Sigmoid colon (tissue), 7 donors: ENCODE results near the gene RNF40. TPM values are rescaled to one million over a fixed set of nuclear protein-coding genes. Genes with fewer than 3 reads are reported as not detected.
A peak's percentile ranks its signal among the peaks of the same experiment; 100 is the strongest.

Source experiments
- DNase-seq: peaks from one replicate; pipeline ENCODE4 v3.0.0-alpha.2; 2019
- H3K27ac ChIP-seq, 4 donors: fragments of 200-600 bp; sonication (generic); one replicate each; pipeline ENCODE4 v1.5.1; 2016 to 2019; ENCODE audit warnings: mild to moderate bottlenecking in 1 of 4
- H3K27me3 ChIP-seq, 3 donors: fragments of 200-600 bp; sonication (generic); one replicate each; pipeline ENCODE4 v1.5.1; 2019; ENCODE audit warnings: mild to moderate bottlenecking in 1 of 3
- H3K36me3 ChIP-seq, 4 donors: fragments of 200-600 bp; sonication (generic); one replicate each; pipeline ENCODE4 v1.5.1; 2016 to 2019
- H3K4me1 ChIP-seq, 4 donors: fragments of 200-600 bp; sonication (generic); one replicate each; pipeline ENCODE4 v1.5.1; 2017 to 2019
- H3K4me3 ChIP-seq, 4 donors: fragments of 200-600 bp; sonication (generic); one replicate each; pipeline ENCODE4 v1.5.1; 2017 to 2019; ENCODE audit warnings: mild to moderate bottlenecking in 2 of 4, moderate library complexity in 1 of 4
- H3K9me3 ChIP-seq, 4 donors: fragments of 200-600 bp in 3 of 4; sonication (generic) in 3 of 4; one replicate each; pipeline versions ENCODE4 v1.5.1 to v1.6.1; 2013 to 2019
- EP300 ChIP-seq, 4 donors: sonication (generic); formaldehyde crosslinking; IDR thresholded peaks; one replicate each; pipeline ENCODE4 v1.6.1; 2017; ENCODE audit warnings: antibody characterized with exemption in 4 of 4
- POLR2A ChIP-seq, 2 donors: fragments of 450-650 bp; IDR thresholded peaks; one replicate each; pipeline ENCODE4 v1.6.1; 2016; ENCODE audit warnings: antibody characterized with exemption in 2 of 2, mild to moderate bottlenecking in 2 of 2, moderate library complexity in 2 of 2
- POLR2AphosphoS5 ChIP-seq, 4 donors: sonication (generic); formaldehyde crosslinking; IDR thresholded peaks; one replicate each; pipeline ENCODE4 v1.6.1; 2017; ENCODE audit warnings: antibody characterized with exemption in 4 of 4
- WGBS, 2 donors: extraction: QIAGEN DNeasy Blood & Tissue Kit; methylation state at CpG; one replicate each; pipeline ENCODE4 v1.1.7; 2013; 5-methylcytosine and 5-hydroxymethylcytosine counted together
- intact Hi-C: fragments of 100-400 bp; cut with DNase I; formaldehyde crosslinking; loops from one replicate; pipeline ENCODE4 v1.15.1; 2023
- polyA plus RNA-seq, 3 donors: library from polyadenylated mRNA; stranded (reverse); fragments of 200-250 nt; gene quantifications; one replicate each; pipeline ENCODE4 v1.2.3, GENCODE V29; 2013
- total RNA-seq, 4 donors: library from RNA; depleted of rRNA; stranded (reverse); fragments of >200 nt; gene quantifications; one replicate each; pipeline ENCODE4 v1.1.0, GENCODE V29; 2016
- TF ChIP-seq, protein P1 (sequence below), 4 experiments: fragments of 450-650 bp in 3 of 4; fragments of 200-600 bp in 1 of 4; IDR thresholded peaks; one replicate each; pipeline ENCODE4 v1.5.1; 2016 to 2019; ENCODE audit warnings: antibody characterized with exemption in 4 of 4, mild to moderate bottlenecking in 3 of 4, moderate library complexity in 2 of 4
- donor health status: healthy with polysubstance abuse.
- donor health status: Bipolar disorder and iron deficiency.
- donor health status: healthy.

Gene RNF40
- total RNA-seq (10 to 100 TPM; 48.1 to 53.9 (median 49.6) TPM), polyA plus RNA-seq (10 to 100 TPM; 34.8 to 79.3 (median 48.6) TPM)

DNA sequence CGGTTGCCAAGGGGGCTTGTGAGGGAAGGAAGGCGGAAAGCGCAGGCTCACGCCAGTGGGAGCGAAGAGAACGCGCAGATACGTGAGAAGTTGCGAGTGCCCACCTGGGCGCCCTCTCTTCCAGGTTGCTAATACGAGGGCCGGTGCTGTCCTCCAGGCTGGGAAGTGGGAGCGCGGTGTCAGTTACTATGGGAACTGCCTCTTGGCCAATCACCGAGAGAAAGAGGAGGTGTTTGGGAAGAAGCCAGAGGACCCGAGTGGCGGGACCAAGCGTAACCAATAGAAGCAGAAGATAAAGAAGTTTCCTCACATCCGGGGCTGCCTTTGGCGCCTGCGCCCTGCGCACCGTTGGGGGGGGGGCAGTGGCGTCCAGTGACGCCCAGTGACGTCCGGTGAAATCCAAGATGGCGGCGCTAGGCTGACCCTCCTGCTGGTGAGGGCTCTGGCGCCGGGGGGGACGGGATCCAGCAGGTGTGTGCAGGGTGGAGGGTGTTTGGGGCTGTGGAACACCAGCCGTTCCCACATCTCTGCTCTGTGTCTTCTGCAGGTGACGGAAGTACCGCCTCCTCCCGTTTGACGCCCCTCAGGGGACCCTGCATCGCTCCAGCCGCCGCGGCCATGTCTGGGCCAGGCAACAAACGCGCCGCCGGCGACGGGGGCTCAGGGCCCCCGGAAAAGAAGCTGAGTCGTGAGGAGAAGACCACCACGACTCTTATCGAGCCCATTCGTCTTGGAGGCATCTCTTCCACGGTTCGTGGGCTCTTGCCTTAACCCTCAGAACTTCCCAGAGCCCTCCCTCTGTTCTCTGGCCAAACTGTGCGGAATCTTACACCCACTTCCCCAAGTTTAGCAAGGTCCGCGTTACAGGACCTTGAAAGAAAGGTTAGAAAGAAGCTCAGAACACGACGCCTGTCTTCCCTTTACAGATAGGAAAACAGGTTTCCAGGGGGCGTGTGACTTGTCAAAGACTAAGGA, at the start of gene RNF40, which contains the start of gene CFAP119:
Gene RNF40, plus strand, starts transcription at position 395 of the 975 bp plus-strand sequence. Its CDS starts 224 bp downstream, at position 619.
Gene CFAP119, minus strand, starts transcription at position 135 of the 975 bp plus-strand sequence. CDS start 314 bp downstream, outside the sequence.
- Histone ChIP-seq H3K27me3 (no peaks in the 10 kb centered on the region), H3K36me3 (peaks cover 32 to 43% (median 36%) of the 10 kb centered on the region in 4 donors), H3K4me3 (peak within 1 kb of the TSS; percentile 75 to 95 (median 84)), H3K27ac (peak within 1 kb of the TSS; percentile 89 to 96 (median 92)), H3K9me3 (no peaks in the 10 kb centered on the region), H3K4me1 (peaks cover 0 to 33% (median 31%) of the 10 kb centered on the region in 4 donors)
- peak; percentile 99 for DNase-seq
- TF ChIP-seq POLR2AphosphoS5 (IDR thresholded peaks at IDR 0.05) (peak; percentile 94 to 98 (median 98)), EP300 (IDR thresholded peaks at IDR 0.05) (peak in 1 of 4 donors; percentile 31), POLR2A (IDR thresholded peaks at IDR 0.05) (peak; percentile 90 to 91)
- TF ChIP-seq, protein P1, sequence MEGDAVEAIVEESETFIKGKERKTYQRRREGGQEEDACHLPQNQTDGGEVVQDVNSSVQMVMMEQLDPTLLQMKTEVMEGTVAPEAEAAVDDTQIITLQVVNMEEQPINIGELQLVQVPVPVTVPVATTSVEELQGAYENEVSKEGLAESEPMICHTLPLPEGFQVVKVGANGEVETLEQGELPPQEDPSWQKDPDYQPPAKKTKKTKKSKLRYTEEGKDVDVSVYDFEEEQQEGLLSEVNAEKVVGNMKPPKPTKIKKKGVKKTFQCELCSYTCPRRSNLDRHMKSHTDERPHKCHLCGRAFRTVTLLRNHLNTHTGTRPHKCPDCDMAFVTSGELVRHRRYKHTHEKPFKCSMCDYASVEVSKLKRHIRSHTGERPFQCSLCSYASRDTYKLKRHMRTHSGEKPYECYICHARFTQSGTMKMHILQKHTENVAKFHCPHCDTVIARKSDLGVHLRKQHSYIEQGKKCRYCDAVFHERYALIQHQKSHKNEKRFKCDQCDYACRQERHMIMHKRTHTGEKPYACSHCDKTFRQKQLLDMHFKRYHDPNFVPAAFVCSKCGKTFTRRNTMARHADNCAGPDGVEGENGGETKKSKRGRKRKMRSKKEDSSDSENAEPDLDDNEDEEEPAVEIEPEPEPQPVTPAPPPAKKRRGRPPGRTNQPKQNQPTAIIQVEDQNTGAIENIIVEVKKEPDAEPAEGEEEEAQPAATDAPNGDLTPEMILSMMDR (IDR thresholded peaks at IDR 0.05), result no peak
- WGBS, 2 donors, result 0 to 1% methylated on average over 60 of the region's 60 CpGs
- intact Hi-C loops, result loop anchor here (2.0 to 5.0 kb wide), 2 partner anchors 13 to 130 kb away; partner anchors contain the start of genes BCL7C and PHKG2

DNA sequence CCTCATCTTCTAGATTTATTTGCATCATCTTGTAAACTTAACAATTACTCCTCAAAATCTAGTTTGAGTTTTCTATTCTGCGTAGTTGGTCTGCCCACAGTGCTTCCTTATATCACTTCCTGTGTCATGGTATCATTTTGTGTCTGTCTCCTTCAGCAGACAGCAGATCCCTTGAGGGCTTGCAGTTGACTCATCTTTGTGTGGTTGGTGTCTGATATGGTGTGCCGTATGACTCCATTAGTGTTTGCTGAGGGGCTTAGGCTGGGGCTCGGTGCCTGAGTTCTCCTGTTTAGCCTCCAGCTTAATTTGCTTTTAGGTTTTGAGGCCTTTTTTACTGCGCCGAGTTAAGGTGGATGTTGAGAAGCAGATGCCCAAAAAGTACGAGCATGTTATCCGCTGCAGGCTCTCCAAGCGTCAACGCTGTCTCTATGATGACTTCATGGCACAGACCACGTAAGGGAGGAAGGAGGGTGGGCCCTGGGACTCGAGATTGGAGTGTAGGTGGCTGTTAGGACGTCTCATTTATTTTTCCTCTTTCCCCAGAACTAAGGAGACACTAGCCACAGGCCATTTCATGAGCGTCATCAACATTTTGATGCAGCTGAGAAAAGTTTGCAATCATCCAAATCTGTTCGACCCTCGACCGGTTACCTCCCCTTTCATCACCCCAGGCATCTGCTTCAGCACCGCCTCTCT, 46.2 kb upstream of the RNF40 start:
- DNase-seq, result no peak
- peak overlapping the region in 1 of 4 donors; percentile 11 for H3K27ac ChIP-seq
- 84 to 88% methylated on average over 17 of the region's 17 CpGs for WGBS, 2 donors

DNA sequence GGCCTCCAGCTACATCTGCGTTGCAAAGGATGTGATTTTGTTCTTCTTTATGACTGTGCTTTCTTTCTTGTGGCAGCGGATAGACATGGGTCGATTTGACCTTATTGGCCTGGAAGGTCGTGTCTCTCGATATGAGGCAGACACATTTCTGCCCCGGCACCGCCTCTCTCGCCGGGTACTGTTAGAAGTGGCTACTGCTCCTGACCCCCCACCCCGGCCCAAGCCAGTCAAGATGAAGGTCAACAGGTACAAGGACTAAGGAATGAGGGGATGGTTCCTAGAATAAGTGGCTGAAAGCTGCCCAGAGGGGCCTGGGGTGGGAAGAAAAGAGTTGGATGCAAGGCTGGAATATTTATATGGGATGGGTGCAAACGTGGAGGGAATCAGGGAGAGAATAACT, 42.0 kb upstream of the RNF40 start:
- Histone ChIP-seq H3K36me3 (peaks cover 42 to 100% (median 86%) of the 10 kb centered on the region in 4 donors), H3K27ac (no peak overlapping the region), H3K4me3 (no peak overlapping the region), H3K9me3 (no peaks in the 10 kb centered on the region), H3K27me3 (no peaks in the 10 kb centered on the region), H3K4me1 (no peaks in the 10 kb centered on the region)
- TF ChIP-seq EP300 (IDR thresholded peaks at IDR 0.05), result no peak
- no peak for TF ChIP-seq POLR2AphosphoS5 (IDR thresholded peaks at IDR 0.05)
- TF ChIP-seq, protein P1 (IDR thresholded peaks at IDR 0.05), result no peak
- TF ChIP-seq POLR2A (IDR thresholded peaks at IDR 0.05), result no peak
- intact Hi-C loops, result no loop called here
- WGBS, 2 donors, result 88 to 93% methylated on average over 11 of the region's 11 CpGs
- no peak for DNase-seq

More for the DNA sequence above, 46.2 kb upstream of the RNF40 start:
- Histone ChIP-seq H3K27me3 (no peaks in the 10 kb centered on the region), H3K36me3 (peaks cover 41 to 100% (median 84%) of the 10 kb centered on the region in 4 donors), H3K9me3 (no peaks in the 10 kb centered on the region), H3K4me3 (no peak overlapping the region), H3K4me1 (peaks cover 0 to 4% (median 0%) of the 10 kb centered on the region in 4 donors)
- no peak for TF ChIP-seq POLR2A (IDR thresholded peaks at IDR 0.05)
- no peak for TF ChIP-seq EP300 (IDR thresholded peaks at IDR 0.05)
- TF ChIP-seq POLR2AphosphoS5 (IDR thresholded peaks at IDR 0.05), result no peak
- TF ChIP-seq, protein P1 (IDR thresholded peaks at IDR 0.05), result no peak
- intact Hi-C loops, result no loop called here

DNA sequence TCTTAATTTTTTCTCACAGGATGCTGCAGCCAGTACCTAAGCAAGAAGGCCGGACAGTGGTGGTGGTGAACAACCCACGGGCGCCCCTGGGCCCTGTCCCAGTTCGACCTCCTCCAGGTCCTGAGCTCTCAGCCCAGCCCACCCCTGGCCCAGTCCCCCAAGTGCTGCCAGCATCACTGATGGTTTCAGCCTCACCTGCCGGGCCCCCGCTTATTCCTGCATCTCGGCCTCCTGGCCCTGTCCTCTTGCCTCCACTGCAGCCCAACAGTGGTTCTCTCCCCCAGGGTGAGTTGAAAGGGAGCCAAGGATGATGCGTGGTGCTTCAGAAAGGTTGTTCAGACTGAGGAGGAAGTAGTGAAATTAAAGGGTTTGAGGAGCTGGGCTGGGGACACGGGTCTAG, 41.4 kb upstream of the RNF40 start:
- peak; percentile 36 for DNase-seq
- WGBS, 2 donors, result 78 to 84% methylated on average over 9 of the region's 9 CpGs
- no peak for TF ChIP-seq EP300 (IDR thresholded peaks at IDR 0.05)
- TF ChIP-seq POLR2A (IDR thresholded peaks at IDR 0.05), result no peak
- no peak for TF ChIP-seq POLR2AphosphoS5 (IDR thresholded peaks at IDR 0.05)
- TF ChIP-seq, protein P1 (IDR thresholded peaks at IDR 0.05), result no peak
- Histone ChIP-seq H3K27ac (no peak overlapping the region), H3K27me3 (no peaks in the 10 kb centered on the region), H3K9me3 (no peaks in the 10 kb centered on the region), H3K4me3 (no peak overlapping the region), H3K4me1 (no peaks in the 10 kb centered on the region), H3K36me3 (peaks cover 41 to 100% (median 85%) of the 10 kb centered on the region in 4 donors)
- intact Hi-C loops, result no loop called here
